HG02678 (cell line): ENCODE data around the gene ABLIM2.
A peak's percentile ranks its signal among the peaks of the same experiment; 100 is the strongest.

Experiments
- ATAC-seq: cut with Tn5 transposase; IDR thresholded peaks from one replicate; pipeline ENCODE4 v1.9.1; 2021; ENCODE audit warnings: mild to moderate bottlenecking, moderate library complexity; ENCODE audit not compliant: unreplicated experiment

Gene ABLIM2

GRCh38 chr4:7989654-7990053, 169.0 kb downstream of the ABLIM2 start:
- no peak for ATAC-seq

GRCh38 chr4:7988437-7988836, 170.2 kb downstream of the ABLIM2 start:
- no peak for ATAC-seq

GRCh38 chr4:7987148-7987989, 171.2 kb downstream of the ABLIM2 start:
- ATAC-seq = peak; percentile 73

GRCh38 chr4:7985891-7986441, 172.6 kb downstream of the ABLIM2 start:
- no peak for ATAC-seq

GRCh38 chr4:7985072-7985471, 173.5 kb downstream of the ABLIM2 start:
- no peak for ATAC-seq

- no peak for ATAC-seq
Observed at GRCh38 chr4:7984286-7984925, 174.2 kb downstream of the ABLIM2 start.

GRCh38 chr4:7983296-7983695, 175.3 kb downstream of the ABLIM2 start:
- no peak for ATAC-seq

- ATAC-seq = no peak
Observed at GRCh38 chr4:7981738-7982394, 176.7 kb downstream of the ABLIM2 start.

GRCh38 chr4:7980036-7980435, 178.6 kb downstream of the ABLIM2 start:
- ATAC-seq = no peak

GRCh38 chr4:7979652-7979968, 179.0 kb downstream of the ABLIM2 start:
- no peak for ATAC-seq

GRCh38 chr4:7978907-7979651, 179.5 kb downstream of the ABLIM2 start:
- no peak for ATAC-seq

- ATAC-seq = no peak
Observed at GRCh38 chr4:7978489-7978888, 180.1 kb downstream of the ABLIM2 start.

- ATAC-seq = no peak
Observed at GRCh38 chr4:7976634-7977033, 182.0 kb downstream of the ABLIM2 start.

GRCh38 chr4:7976025-7976424, 182.6 kb downstream of the ABLIM2 start:
- ATAC-seq = no peak

GRCh38 chr4:7974425-7974824, 184.2 kb downstream of the ABLIM2 start:
- no peak for ATAC-seq

GRCh38 chr4:7973545-7973981, 185.1 kb downstream of the ABLIM2 start:
- no peak for ATAC-seq

GRCh38 chr4:7971881-7972500, 186.6 kb downstream of the ABLIM2 start:
- ATAC-seq = no peak

GRCh38 chr4:7971159-7971631, 187.4 kb downstream of the ABLIM2 start:
- ATAC-seq = no peak

GRCh38 chr4:7970361-7970946, 188.2 kb downstream of the ABLIM2 start:
- peak; percentile 7 for ATAC-seq
